HCT116 (cell line): ENCODE data around the gene TK1. TPM values are rescaled to one million over a fixed set of nuclear protein-coding genes. Genes with fewer than 3 reads are reported as not detected.

Source experiments
- ATAC-seq: fragments of 200-7000 bp; cut with Tn5 transposase; 2 replicates; pipeline ENCODE4 v1.9.1; 2020; ENCODE audit warnings: mild to moderate bottlenecking, moderate library complexity
- BruUV-seq: library from RNA; stranded (reverse); fragments of 400-500 nt; replicated peaks from 2 replicates; lab custom pipeline; 2021; lab: Mats Ljungman, UMichigan
- CTCF ChIA-PET: fragments of 300-600 bp; sonication (Branson Sonifier 250); formaldehyde crosslinking; loops from one replicate; lab custom pipeline; 2021; ENCODE audit warnings: antibody characterized with exemption; lab: Charles Lee
- POLR2A ChIA-PET: fragments of 300-600, 350-600 bp; sonication (Branson Sonifier 250); formaldehyde crosslinking; loops from one replicate; lab custom pipeline; 2021; ENCODE audit warnings: antibody characterized with exemption; lab: Charles Lee
- RAD21 ChIA-PET, 2 experiments: fragments of 300-600 bp; sonication (Branson Sonifier 250); formaldehyde crosslinking; loops; one replicate each; lab custom pipeline; 2023; ENCODE audit warnings: low total read pairs in 2 of 2; ENCODE audit not compliant: uncharacterized antibody in 2 of 2, unreplicated experiment in 2 of 2, low non-redundant PET in 1 of 2; lab: Charles Lee
- DNase-seq: peaks from one replicate; pipeline ENCODE4 v3.0.0-alpha.2; 2010; ENCODE audit warnings: low read depth, low spot score
- H2AFZ ChIP-seq: fragments of 200-600 bp; shearing (Covaris generic), sonication (generic); 2 replicates; pipeline ENCODE4 v1.6.1; 2017; ENCODE audit warnings: low read depth, mixed run types, mixed read lengths, antibody characterized with exemption, low read length; ENCODE audit not compliant: poor library complexity, severe bottlenecking
- H3K27ac ChIP-seq: 2 replicates; pipeline ENCODE4 v1.5.1; 2012; ENCODE audit warnings: low read depth, low read length
- H3K27me3 ChIP-seq: fragments of 200-600 bp; sonication (generic); 2 replicates; pipeline ENCODE4 v1.6.1; 2016; ENCODE audit warnings: mixed run types, low read length, mixed read lengths; ENCODE audit not compliant: insufficient read depth
- H3K36me3 ChIP-seq, 2 experiments: fragments of 200-500 bp in 1 of 2; fragments of 200-600 bp in 1 of 2; sonication (Bioruptor generic) in 1 of 2; sonication (generic) in 1 of 2; 2 replicates each; pipeline versions ENCODE4 v1.5.1 to v1.6.1; 2014 to 2016; ENCODE audit warnings: low read length in 2 of 2, inconsistent platforms in 1 of 2, mixed read lengths in 1 of 2, mixed run types in 1 of 2; ENCODE audit not compliant: insufficient read depth in 2 of 2, control insufficient read depth in 1 of 2
- H3K4me1 ChIP-seq, 2 experiments: fragments of 200-600 bp in 1 of 2; sonication (generic) in 1 of 2; 2 replicates each; pipeline versions ENCODE4 v1.5.1 to v1.6.1; 2012 to 2017; ENCODE audit warnings: low read length in 2 of 2, inconsistent platforms in 1 of 2, mild to moderate bottlenecking in 1 of 2, mixed read lengths in 1 of 2, mixed run types in 1 of 2, moderate library complexity in 1 of 2; ENCODE audit not compliant: insufficient read depth in 2 of 2, control insufficient read depth in 1 of 2
- H3K4me2 ChIP-seq: fragments of 200-600 bp; sonication (generic); 2 replicates; pipeline ENCODE4 v1.6.1; 2017; ENCODE audit warnings: mixed run types, low read length, mixed read lengths
- H3K4me3 ChIP-seq, 2 experiments: fragments of 200-600 bp in 1 of 2; sonication (generic) in 1 of 2; replicated peaks in 1 of 2; 2 replicates each; pipeline ENCODE4 v1.5.1; 2011 to 2016; ENCODE audit warnings: low read length in 2 of 2, control low read depth in 1 of 2, low read depth in 1 of 2, mild to moderate bottlenecking in 1 of 2, mixed read lengths in 1 of 2, mixed run types in 1 of 2
- H3K79me2 ChIP-seq: fragments of 200-600 bp; sonication (generic); 2 replicates; pipeline ENCODE4 v1.6.1; 2017; ENCODE audit warnings: mild to moderate bottlenecking, mixed run types, low read length, moderate library complexity, mixed read lengths; ENCODE audit not compliant: insufficient read depth
- H3K9ac ChIP-seq: fragments of 200-600 bp; sonication (generic); 2 replicates; pipeline ENCODE4 v1.6.1; 2016; ENCODE audit warnings: low read length, mixed read lengths
- H3K9me2 ChIP-seq: fragments of 200-600 bp; sonication (generic), shearing (Covaris generic); 2 replicates; pipeline ENCODE4 v1.6.1; 2017; ENCODE audit warnings: mixed run types, mild to moderate bottlenecking, moderate library complexity; ENCODE audit not compliant: insufficient read depth
- H3K9me3 ChIP-seq, 2 experiments: fragments of 200-500 bp in 1 of 2; fragments of 200-600 bp in 1 of 2; sonication (Bioruptor generic) in 1 of 2; sonication (generic) in 1 of 2; 2 replicates each; pipeline ENCODE4 v1.6.1; 2014 to 2017; ENCODE audit warnings: low read length in 2 of 2, mixed read lengths in 2 of 2, inconsistent platforms in 1 of 2, low read depth in 1 of 2, mild to moderate bottlenecking in 1 of 2, mixed run types in 1 of 2, moderate library complexity in 1 of 2; ENCODE audit not compliant: control insufficient read depth in 1 of 2, insufficient read depth in 1 of 2
- H4K20me1 ChIP-seq: fragments of 200-600 bp; sonication (generic), shearing (Covaris generic); 2 replicates; pipeline ENCODE4 v1.6.1; 2017; ENCODE audit warnings: mixed run types, mild to moderate bottlenecking, moderate library complexity; ENCODE audit not compliant: insufficient read depth
- SIN3A ChIP-seq: IDR thresholded peaks from 2 replicates; pipeline ENCODE4 v1.6.1; 2012; ENCODE audit warnings: low read depth
- SP1 ChIP-seq: IDR thresholded peaks from 2 replicates; pipeline ENCODE4 v1.6.1; 2012; ENCODE audit warnings: low read depth
- ZFX ChIP-seq: fragments of 450-650 bp; IDR thresholded peaks from 2 replicates; pipeline ENCODE4 v1.6.1; 2017
- intact Hi-C: fragments of 100-400 bp; cut with micrococcal nuclease; formaldehyde crosslinking; loops from 2 replicates; pipeline ENCODE4 v1.10.0; 2022
- total RNA-seq: library from RNA; stranded (reverse); gene quantifications from one replicate; pipeline ENCODE4 v1.2.1, GENCODE V29; 2021; ENCODE audit not compliant: unreplicated experiment

The TK1 gene
- total RNA-seq, 1 experiment from 2014 or later: 315 TPM

- no peak for ATAC-seq
- Histone ChIP-seq H3K36me3 (no peaks in the 10 kb centered on the region), H3K27me3 (no peaks in the 10 kb centered on the region), H3K27ac (peak within 1 kb of the TSS; percentile 95; the same call in 1 of the 2 replicates), H3K4me2 (peak within 1 kb of the TSS; percentile 96), H3K79me2 (peaks cover 17% of the 10 kb centered on the region; the same call in 1 of the 2 replicates), H4K20me1 (no peaks in the 10 kb centered on the region), H3K9ac (peak within 1 kb of the TSS; percentile 71), H2AFZ (no peak within 1 kb of the TSS), H3K4me1 (peaks cover 39 to 74% of the 10 kb centered on the region in 2 experiments), H3K4me3 (peak within 1 kb of the TSS; percentile 57 to 68), H3K9me2 (no peaks in the 10 kb centered on the region), H3K9me3 (no peaks in the 10 kb centered on the region)
- ChIA-PET POLR2A (interaction anchor here (1.4 to 4.2 kb wide), 3 partner anchors 8 to 56 kb away, joined by 3 to 35 read pairs (median 9); partner anchors contain the start of genes AFMID and TK1), CTCF (interaction anchor here (1.2 to 1.8 kb wide), 4 partner anchors 9 to 121 kb away, joined by 3 to 7 read pairs (median 4); no protein-coding TSS in a partner anchor), RAD21 (interaction anchor here in 1 of 2 experiments (1.2 to 1.3 kb wide), 2 partner anchors 20 to 120 kb away, joined by 3 to 4 read pairs; no protein-coding TSS in a partner anchor)
- intact Hi-C loops: no loop called here
- TF ChIP-seq ZFX (0 out of 2 replicates have a peak, but pooled peaks have one; percentile 3), SP1 (no peak)
- BruUV-seq: no TSS peak
- no peak for DNase-seq
These were observed 56.3 kb downstream of the TK1 start, which contains the start of gene TMC8 for GRCh38 chr17:78130437-78131101. Gene TMC8, plus strand, starts transcription at chr17:78130771. Its CDS starts 818 bp downstream, at chr17:78131589.

GRCh38 chr17:78130090-78130436 lies 56.8 kb downstream of the TK1 start:
- Histone ChIP-seq H3K4me2 (peak overlapping the region; percentile 96; the same call in 1 of the 2 replicates), H3K27me3 (no peaks in the 10 kb centered on the region), H3K9ac (no peak overlapping the region), H3K36me3 (no peaks in the 10 kb centered on the region), H3K9me3 (no peaks in the 10 kb centered on the region), H3K27ac (peak overlapping the region; percentile 95; the same call in 1 of the 2 replicates), H4K20me1 (no peaks in the 10 kb centered on the region), H2AFZ (no peak overlapping the region), H3K79me2 (peaks cover 17% of the 10 kb centered on the region; the same call in 1 of the 2 replicates), H3K4me1 (peaks cover 39 to 74% of the 10 kb centered on the region in 2 experiments), H3K9me2 (no peaks in the 10 kb centered on the region), H3K4me3 (no peak overlapping the region)
- ChIA-PET CTCF (interaction anchor here (1.2 to 1.8 kb wide), 4 partner anchors 10 to 121 kb away, joined by 3 to 7 read pairs (median 4); no protein-coding TSS in a partner anchor), POLR2A (interaction anchor here (1.4 to 4.2 kb wide), 3 partner anchors 9 to 57 kb away, joined by 3 to 35 read pairs (median 9); partner anchors contain the start of genes AFMID and TK1), RAD21 (interaction anchor here in 1 of 2 experiments (1.2 to 1.3 kb wide), 2 partner anchors 19 to 121 kb away, joined by 3 to 4 read pairs; no protein-coding TSS in a partner anchor)
- intact Hi-C loops: no loop called here
- no peak for TF ChIP-seq SIN3A
- TF ChIP-seq ZFX: peak; percentile 6; the same call in 1 of the 2 replicates
- no TSS peak for BruUV-seq
- DNase-seq (no peak), ATAC-seq (no peak)
